Measurements from ENCODE around the gene SCN2A. TPM values are rescaled to one million over a fixed set of nuclear protein-coding genes. Genes with fewer than 3 reads are reported as not detected.
"Not testable (repeated sequence)": the region's sequence is repeated elsewhere in the genome, so short reads cannot be mapped to it uniquely, and the experiment has no call there.

The SCN2A gene
- total RNA-seq, 6 experiments from 2014 or later: 0.14 to 0.94 (median 0.67) TPM

DNA sequence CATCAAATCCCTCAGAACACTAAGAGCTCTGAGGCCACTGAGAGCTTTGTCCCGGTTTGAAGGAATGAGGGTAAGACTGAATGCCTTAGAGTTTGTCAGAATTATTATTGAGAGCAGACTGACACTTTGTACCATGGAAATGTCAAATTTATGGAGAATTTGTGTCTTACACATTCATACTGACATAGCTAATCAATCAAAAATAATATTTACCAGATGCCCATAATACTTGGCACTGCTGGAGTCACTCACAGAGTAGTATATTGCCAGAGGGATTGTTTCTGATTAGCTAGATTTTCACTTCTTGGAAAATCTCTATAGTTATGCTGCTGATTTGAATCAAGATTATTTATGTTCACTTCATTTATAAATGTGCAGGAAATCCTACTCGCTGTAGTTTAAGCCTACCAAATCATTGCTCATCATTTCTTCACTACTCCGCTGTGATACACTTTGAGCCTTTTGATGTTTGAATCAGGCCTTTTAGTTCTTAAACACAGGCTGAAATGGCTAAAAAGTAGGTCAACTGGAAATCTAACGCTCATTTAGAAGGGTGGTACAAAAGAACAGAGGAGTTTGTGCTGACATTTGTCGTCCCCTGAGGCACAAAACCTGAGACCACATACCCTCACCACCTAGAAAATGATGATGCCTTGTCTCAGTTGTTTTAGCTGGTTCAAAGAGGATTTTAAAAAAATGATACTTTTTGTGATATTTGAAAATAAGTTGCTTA, 134.2 kb downstream of the SCN2A start:
- no peak for TF ChIP-seq CTCF (IDR thresholded peaks at IDR 0.05)
- Mint-ChIP-seq H3K9me3 (no peaks in the 10 kb centered on the region), H3K36me3 (ENCODE audit: low read depth) (no peaks in the 10 kb centered on the region), H3K27me3 (ENCODE audit: insufficient read depth) (no peaks in the 10 kb centered on the region), H3K27ac (no peak overlapping the region), H3K4me3 (no peak overlapping the region), H3K4me1 (ENCODE audit: low read depth) (no peaks in the 10 kb centered on the region)
- no peak for DNase-seq

GRCh38 chr2:165376571-165376975, 137.4 kb downstream of the SCN2A start:
- no peaks in the 10 kb centered on the region for H3K9me3 Mint-ChIP-seq
- no peaks in the 10 kb centered on the region for H3K36me3 Mint-ChIP-seq (ENCODE audit: low read depth)
- no peak overlapping the region for H3K27ac Mint-ChIP-seq
- no peaks in the 10 kb centered on the region for H3K4me1 Mint-ChIP-seq (ENCODE audit: low read depth)
- no peak for TF ChIP-seq CTCF (IDR thresholded peaks at IDR 0.05)
- no peak for DNase-seq
- no peak overlapping the region for H3K4me3 Mint-ChIP-seq
- H3K27me3 Mint-ChIP-seq (ENCODE audit: insufficient read depth): no peaks in the 10 kb centered on the region

DNA sequence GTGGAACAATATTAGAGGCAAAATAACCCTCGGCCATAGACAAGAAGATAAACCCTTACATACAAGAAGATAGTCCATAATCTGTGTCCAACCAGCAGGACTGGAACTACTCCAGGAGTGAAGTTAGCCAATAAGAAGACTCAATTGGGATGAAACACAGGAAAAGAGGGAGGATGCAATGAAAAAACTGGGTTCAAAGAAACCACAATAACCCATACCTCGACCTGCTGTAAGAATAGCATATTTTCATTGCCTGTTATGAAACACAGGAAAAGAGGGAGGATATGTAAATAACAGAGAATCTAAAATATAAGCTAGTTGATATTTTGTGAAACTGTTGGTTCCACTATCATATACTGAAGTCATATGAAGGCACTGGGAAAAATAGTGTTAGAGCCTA, 143.1 kb downstream of the SCN2A start:
- TF ChIP-seq CTCF (IDR thresholded peaks at IDR 0.05): no peak
- no peak for DNase-seq
- H3K36me3 Mint-ChIP-seq (ENCODE audit: low read depth): no peaks in the 10 kb centered on the region
- H3K27ac Mint-ChIP-seq: no peak overlapping the region
- H3K4me3 Mint-ChIP-seq: no peak overlapping the region
- H3K4me1 Mint-ChIP-seq (ENCODE audit: low read depth): no peaks in the 10 kb centered on the region
- no peaks in the 10 kb centered on the region for H3K27me3 Mint-ChIP-seq (ENCODE audit: insufficient read depth)
- H3K9me3 Mint-ChIP-seq: no peaks in the 10 kb centered on the region; the same call in 1 of the 2 replicates

DNA sequence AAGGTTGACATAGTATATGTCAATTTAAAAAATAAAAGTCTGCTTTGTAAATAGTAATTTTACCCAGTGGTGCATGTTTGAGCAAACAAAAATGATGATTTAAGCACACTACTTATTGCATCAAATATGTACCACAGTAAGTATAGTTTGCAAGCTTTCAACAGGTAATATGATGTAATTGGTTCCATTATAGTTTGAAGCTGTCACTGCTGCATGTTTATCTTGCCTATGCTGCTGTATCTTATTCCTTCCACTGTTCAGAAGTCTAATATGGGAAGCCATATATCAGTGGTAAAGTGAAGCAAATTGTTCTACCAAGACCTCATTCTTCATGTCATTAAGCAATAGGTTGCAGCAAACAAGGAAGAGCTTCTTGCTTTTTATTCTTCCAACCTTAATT, 151.7 kb downstream of the SCN2A start:
- Mint-ChIP-seq H3K36me3 (ENCODE audit: low read depth) (no peaks in the 10 kb centered on the region), H3K27me3 (ENCODE audit: insufficient read depth) (no peaks in the 10 kb centered on the region)
- no peak for TF ChIP-seq CTCF (IDR thresholded peaks at IDR 0.05)

DNA sequence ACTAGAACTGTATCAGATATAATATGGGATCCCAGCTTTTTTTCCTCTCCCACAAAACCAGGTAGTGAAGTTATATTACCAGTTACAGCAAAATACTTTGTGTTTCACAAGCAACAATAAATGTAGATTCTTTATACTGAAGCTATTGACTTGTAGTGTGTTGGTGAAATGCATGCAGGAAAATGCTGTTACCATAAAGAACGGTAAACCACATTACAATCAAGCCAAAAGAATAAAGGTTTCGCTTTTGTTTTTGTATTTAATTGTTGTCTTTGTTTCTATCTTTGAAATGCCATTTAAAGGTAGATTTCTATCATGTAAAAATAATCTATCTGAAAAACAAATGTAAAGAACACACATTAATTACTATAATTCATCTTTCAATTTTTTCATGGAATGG, 152.6 kb downstream of the SCN2A start:
- Mint-ChIP-seq H3K9me3 (no peaks in the 10 kb centered on the region), H3K27me3 (ENCODE audit: insufficient read depth) (no peaks in the 10 kb centered on the region), H3K4me1 (ENCODE audit: low read depth) (no peaks in the 10 kb centered on the region), H3K27ac (no peak overlapping the region), H3K36me3 (ENCODE audit: low read depth) (no peaks in the 10 kb centered on the region), H3K4me3 (no peak overlapping the region)
- DNase-seq: no peak
- no peak for TF ChIP-seq CTCF (IDR thresholded peaks at IDR 0.05)

More for the DNA sequence above, 151.7 kb downstream of the SCN2A start:
- no peak for DNase-seq
- Mint-ChIP-seq H3K27ac (no peak overlapping the region), H3K9me3 (no peaks in the 10 kb centered on the region), H3K4me3 (no peak overlapping the region), H3K4me1 (ENCODE audit: low read depth) (no peaks in the 10 kb centered on the region)

DNA sequence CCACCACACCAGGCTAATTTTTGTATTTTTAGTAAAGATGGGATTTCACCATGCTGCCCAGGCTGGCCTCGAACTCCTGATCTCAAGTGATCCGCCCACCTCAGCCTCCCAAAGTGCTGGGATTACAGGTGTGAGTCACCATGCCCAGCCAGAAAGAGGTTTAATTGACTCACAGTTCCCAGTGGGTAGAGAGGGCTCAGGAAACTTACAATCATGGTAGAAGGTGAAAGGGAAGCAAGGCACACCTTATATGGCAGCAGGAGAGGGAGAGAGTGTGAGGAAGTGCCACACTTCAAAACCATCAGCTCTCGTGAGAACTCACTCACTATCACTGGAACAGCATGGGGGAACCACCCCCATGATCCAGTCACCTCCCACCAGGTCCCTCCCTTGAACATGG, 159.4 kb downstream of the SCN2A start:
- not testable (repeated sequence) for H3K9me3 Mint-ChIP-seq; H3K27ac Mint-ChIP-seq; H3K4me3 Mint-ChIP-seq; H3K27me3 Mint-ChIP-seq (ENCODE audit: insufficient read depth); H3K36me3 Mint-ChIP-seq (ENCODE audit: low read depth); DNase-seq; H3K4me1 Mint-ChIP-seq (ENCODE audit: low read depth)
